HEK293 (cell line): ENCODE measurements around the gene CYB5R4.

Experiments
- CTCF ChIA-PET: fragments of 350-600 bp; formaldehyde crosslinking; extraction: SDS; loops from one replicate; lab custom pipeline; 2021; ENCODE audit warnings: antibody characterized with exemption; lab: Yijun Ruan, JAX
- POLR2A ChIA-PET: fragments of 300-600 bp; formaldehyde crosslinking; extraction: SDS; loops from one replicate; lab custom pipeline; 2020; ENCODE audit warnings: antibody characterized with exemption, inconsistent platforms; lab: Yijun Ruan, JAX
- H3K27ac ChIP-seq: fragments of 200-500 bp; sonication (Bioruptor generic); 2 replicates; pipeline ENCODE4 v1.5.1; 2014; ENCODE audit warnings: low read depth, low read length, control low read depth, inconsistent platforms; ENCODE audit errors: extremely low read depth
- H3K36me3 ChIP-seq, 2 experiments: fragments of 200-500 bp in 1 of 2; sonication (Bioruptor generic) in 1 of 2; 1 replicate in 1 of 2; 2 replicates in 1 of 2; pipeline ENCODE4 v1.5.1; 2014 to 2017; ENCODE audit warnings: inconsistent platforms in 2 of 2, low read length in 2 of 2; ENCODE audit not compliant: control insufficient read depth in 2 of 2, insufficient read depth in 1 of 2
- H3K4me1 ChIP-seq: fragments of 200-500 bp; sonication (Bioruptor generic); 2 replicates; pipeline ENCODE4 v1.5.1; 2014; ENCODE audit warnings: mild to moderate bottlenecking, low read length, inconsistent platforms; ENCODE audit not compliant: control insufficient read depth, insufficient read depth
- H3K4me3 ChIP-seq: 2 replicates; pipeline ENCODE4 v1.5.1; 2011; ENCODE audit warnings: low read depth, mild to moderate bottlenecking, control low read depth, low read length, moderate library complexity
- H3K9me3 ChIP-seq: fragments of 200-500 bp; sonication (Bioruptor generic); 2 replicates; pipeline ENCODE4 v1.5.1; 2014; ENCODE audit warnings: low read depth, low read length, inconsistent platforms; ENCODE audit not compliant: control insufficient read depth, insufficient read depth
- KLF1 ChIP-seq: fragments of 450-650 bp; formaldehyde crosslinking; IDR thresholded peaks from 2 replicates; pipeline ENCODE4 v1.5.1; 2016; ENCODE audit warnings: missing biosample characterization, missing genetic modification characterization
- MEIS1 ChIP-seq: sonication (generic); formaldehyde crosslinking; IDR thresholded peaks from 2 replicates; pipeline ENCODE4 v1.8.1; 2022; ENCODE audit warnings: missing genetic modification reagents, mild to moderate bottlenecking, borderline replicate concordance
- MYNN ChIP-seq: fragments of 450-650 bp; formaldehyde crosslinking; IDR thresholded peaks from 2 replicates; pipeline ENCODE4 v1.5.1; 2016; ENCODE audit warnings: missing biosample characterization, missing genetic modification characterization, borderline replicate concordance
- PRDM10 ChIP-seq: fragments of 450-650 bp; formaldehyde crosslinking; IDR thresholded peaks from 2 replicates; pipeline ENCODE4 v1.5.1; 2016; ENCODE audit warnings: missing biosample characterization, missing genetic modification characterization
- PRDM6 ChIP-seq: fragments of 450-650 bp; formaldehyde crosslinking; IDR thresholded peaks from 2 replicates; pipeline ENCODE4 v1.5.1; 2017; ENCODE audit warnings: missing biosample characterization, missing genetic modification characterization
- RBAK ChIP-seq: fragments of 450-650 bp; formaldehyde crosslinking; IDR thresholded peaks from 2 replicates; pipeline ENCODE4 v1.5.1; 2016; ENCODE audit warnings: missing biosample characterization, missing genetic modification characterization
- SCRT1 ChIP-seq: fragments of 450-650 bp; formaldehyde crosslinking; IDR thresholded peaks from 2 replicates; pipeline ENCODE4 v1.5.1; 2016; ENCODE audit warnings: missing biosample characterization, missing genetic modification characterization, borderline replicate concordance
- SCRT2 ChIP-seq: fragments of 450-650 bp; formaldehyde crosslinking; IDR thresholded peaks from 2 replicates; pipeline ENCODE4 v1.5.1; 2016; ENCODE audit warnings: missing biosample characterization, missing genetic modification characterization
- TCF7L2 ChIP-seq: IDR thresholded peaks from 2 replicates; pipeline ENCODE4 v1.6.1; 2011; ENCODE audit warnings: low read depth, mild to moderate bottlenecking, inconsistent platforms, low read length, moderate library complexity, borderline replicate concordance
- YY2 ChIP-seq: fragments of 450-650 bp; formaldehyde crosslinking; IDR thresholded peaks from 2 replicates; pipeline ENCODE4 v1.5.1; 2016; ENCODE audit warnings: missing biosample characterization, missing genetic modification characterization
- ZBTB17 ChIP-seq: fragments of 450-650 bp; formaldehyde crosslinking; IDR thresholded peaks from 2 replicates; pipeline ENCODE4 v1.5.1; 2016; ENCODE audit warnings: missing biosample characterization, missing genetic modification characterization
- ZNF112 ChIP-seq: fragments of 450-650 bp; formaldehyde crosslinking; IDR thresholded peaks from 2 replicates; pipeline ENCODE4 v1.5.0; 2017; ENCODE audit warnings: missing biosample characterization, missing genetic modification characterization
- ZNF157 ChIP-seq: fragments of 450-650 bp; formaldehyde crosslinking; IDR thresholded peaks from 2 replicates; pipeline ENCODE4 v1.5.1; 2016; ENCODE audit warnings: missing biosample characterization, missing genetic modification characterization
- ZNF169 ChIP-seq: fragments of 450-650 bp; formaldehyde crosslinking; IDR thresholded peaks from 2 replicates; pipeline ENCODE4 v1.5.1; 2016; ENCODE audit warnings: missing biosample characterization, missing genetic modification characterization
- ZNF2 ChIP-seq: fragments of 450-650 bp; formaldehyde crosslinking; IDR thresholded peaks from 2 replicates; pipeline ENCODE4 v1.5.1; 2016; ENCODE audit warnings: missing biosample characterization, missing genetic modification characterization
- ZNF266 ChIP-seq: fragments of 450-650 bp; formaldehyde crosslinking; IDR thresholded peaks from 2 replicates; pipeline ENCODE4 v1.5.1; 2016; ENCODE audit warnings: missing biosample characterization, missing genetic modification characterization, low read depth
- ZNF311 ChIP-seq: fragments of 450-650 bp; formaldehyde crosslinking; IDR thresholded peaks from 2 replicates; pipeline ENCODE4 v1.5.1; 2017; ENCODE audit warnings: missing biosample characterization, missing genetic modification characterization, borderline replicate concordance
- ZNF366 ChIP-seq: fragments of 450-650 bp; formaldehyde crosslinking; conservative IDR thresholded peaks from 2 replicates; pipeline ENCODE4 v1.5.1; 2016; ENCODE audit warnings: missing biosample characterization, missing genetic modification characterization
- ZNF473 ChIP-seq: fragments of 450-650 bp; formaldehyde crosslinking; IDR thresholded peaks from 2 replicates; pipeline ENCODE4 v1.5.1; 2017; ENCODE audit warnings: missing biosample characterization, missing genetic modification characterization
- ZNF561 ChIP-seq: fragments of 450-650 bp; IDR thresholded peaks from 2 replicates; pipeline ENCODE4 v1.5.1; 2018; ENCODE audit warnings: missing biosample characterization, missing genetic modification characterization, borderline replicate concordance
- ZNF580 ChIP-seq: fragments of 450-650 bp; formaldehyde crosslinking; IDR thresholded peaks from 2 replicates; pipeline ENCODE4 v1.5.1; 2016; ENCODE audit warnings: missing biosample characterization, missing genetic modification characterization
- ZNF585B ChIP-seq: fragments of 450-650 bp; formaldehyde crosslinking; IDR thresholded peaks from 2 replicates; pipeline ENCODE4 v1.5.1; 2016; ENCODE audit warnings: missing biosample characterization, missing genetic modification characterization
- ZNF596 ChIP-seq: fragments of 450-650 bp; IDR thresholded peaks from 2 replicates; pipeline ENCODE4 v1.5.0; 2018; ENCODE audit warnings: missing biosample characterization, mild to moderate bottlenecking, missing genetic modification characterization, moderate library complexity
- ZNF624 ChIP-seq: fragments of 450-650 bp; formaldehyde crosslinking; IDR thresholded peaks from 2 replicates; pipeline ENCODE4 v1.5.1; 2017; ENCODE audit warnings: missing biosample characterization, missing genetic modification characterization
- ZNF660 ChIP-seq: fragments of 450-650 bp; IDR thresholded peaks from 2 replicates; pipeline ENCODE4 v1.5.1; 2018; ENCODE audit warnings: missing biosample characterization, mild to moderate bottlenecking, missing genetic modification characterization
- ZNF76 ChIP-seq: fragments of 450-650 bp; formaldehyde crosslinking; IDR thresholded peaks from 2 replicates; pipeline ENCODE4; 2016; ENCODE audit warnings: low read depth, missing biosample characterization, missing genetic modification characterization, borderline replicate concordance
- ZNF776 ChIP-seq: fragments of 450-650 bp; formaldehyde crosslinking; IDR thresholded peaks from 2 replicates; pipeline ENCODE4 v1.5.0; 2017; ENCODE audit warnings: missing biosample characterization, missing genetic modification characterization, borderline replicate concordance
- ZSCAN30 ChIP-seq: fragments of 450-650 bp; IDR thresholded peaks from 2 replicates; pipeline ENCODE4 v1.5.1; 2018; ENCODE audit warnings: missing biosample characterization, mild to moderate bottlenecking, missing genetic modification characterization, moderate library complexity
- TF ChIP-seq, protein P1 (sequence below): fragments of 450-650 bp; formaldehyde crosslinking; IDR thresholded peaks from 2 replicates; pipeline ENCODE4 v1.5.1; 2016; ENCODE audit warnings: missing biosample characterization, missing genetic modification characterization
- TF ChIP-seq, protein P2 (sequence below): fragments of 450-650 bp; formaldehyde crosslinking; IDR thresholded peaks from 2 replicates; pipeline ENCODE4 v1.5.1; 2016; ENCODE audit warnings: missing biosample characterization, missing genetic modification characterization

CYB5R4 gene

GRCh38 chr6:84013354-84013753, 153.9 kb downstream of the CYB5R4 start:
- no peak overlapping the region for H3K27ac ChIP-seq
- CTCF ChIA-PET = interaction anchor here (0.6 to 0.7 kb wide), 3 partner anchors 18 to 1309 kb away, joined by 3 read pairs; no protein-coding TSS in a partner anchor
- POLR2A ChIA-PET = no interaction called here
- TF ChIP-seq ZNF112 (tag by site-specific recombination) (no peak), RBAK (tag by site-specific recombination) (no peak), ZNF266 (tag by site-specific recombination) (no peak), ZNF580 (tag by site-specific recombination) (no peak), ZNF157 (tag by site-specific recombination) (no peak), ZNF473 (tag by site-specific recombination) (no peak), ZNF660 (no peak), ZNF596 (no peak), ZNF169 (no peak), ZNF561 (tag by site-specific recombination) (no peak), ZNF2 (tag by site-specific recombination) (no peak), MEIS1 (CRISPR knock-in tag) (no peak), SCRT1 (tag by site-specific recombination) (no peak), TCF7L2 (no peak)
- TF ChIP-seq, protein P1, sequence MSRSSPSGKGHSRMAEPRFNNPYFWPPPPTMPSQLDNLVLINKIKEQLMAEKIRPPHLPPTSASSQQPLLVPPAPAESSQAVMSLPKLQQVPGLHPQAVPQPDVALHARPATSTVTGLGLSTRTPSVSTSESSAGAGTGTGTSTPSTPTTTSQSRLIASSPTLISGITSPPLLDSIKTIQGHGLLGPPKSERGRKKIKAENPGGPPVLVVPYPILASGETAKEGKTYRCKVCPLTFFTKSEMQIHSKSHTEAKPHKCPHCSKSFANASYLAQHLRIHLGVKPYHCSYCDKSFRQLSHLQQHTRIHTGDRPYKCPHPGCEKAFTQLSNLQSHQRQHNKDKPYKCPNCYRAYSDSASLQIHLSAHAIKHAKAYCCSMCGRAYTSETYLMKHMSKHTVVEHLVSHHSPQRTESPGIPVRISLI (tag by site-specific recombination) = no peak
- no peaks in the 10 kb centered on the region; a peak in 1 of 3 replicates for H3K36me3 ChIP-seq
- H3K4me3 ChIP-seq = no peak overlapping the region
- H3K9me3 ChIP-seq = no peaks in the 10 kb centered on the region
- no peaks in the 10 kb centered on the region for H3K4me1 ChIP-seq

DNA sequence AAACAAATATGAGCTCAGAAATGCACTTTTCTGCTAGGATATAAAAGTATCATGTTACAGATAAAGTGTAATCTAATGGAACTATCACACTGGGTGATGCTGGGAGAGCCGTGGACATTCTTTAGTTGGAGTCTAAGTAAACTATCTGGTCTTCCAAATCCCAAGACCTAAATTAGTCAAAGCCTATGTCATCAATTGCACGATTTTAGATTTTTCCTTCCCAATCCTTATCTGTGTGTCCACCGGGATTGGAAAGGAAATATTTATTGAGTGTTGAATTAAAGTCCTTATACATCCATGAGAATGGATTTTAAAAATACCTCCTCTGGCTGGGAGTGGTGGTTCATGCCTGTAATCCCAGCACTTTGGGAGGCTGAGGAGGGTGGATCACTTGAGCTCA, 154.4 kb downstream of the CYB5R4 start:
- CTCF ChIA-PET = interaction anchor here (0.6 to 0.7 kb wide), 2 partner anchors 1002 to 1113 kb away, joined by 3 to 4 read pairs; no protein-coding TSS in a partner anchor
- Histone ChIP-seq H3K36me3 (no peaks in the 10 kb centered on the region), H3K4me3 (no peak overlapping the region), H3K9me3 (no peaks in the 10 kb centered on the region), H3K27ac (no peak overlapping the region), H3K4me1 (no peaks in the 10 kb centered on the region)
- POLR2A ChIA-PET = no interaction called here
- TF ChIP-seq ZNF366 (no peak), SCRT2 (tag by site-specific recombination) (no peak), PRDM10 (tag by site-specific recombination) (peak; percentile 89), MYNN (tag by site-specific recombination) (no peak), ZNF76 (tag by site-specific recombination) (no peak), KLF1 (no peak), ZSCAN30 (tag by site-specific recombination) (no peak), PRDM6 (tag by site-specific recombination) (peak; percentile 46), ZNF776 (no peak), ZNF585B (tag by site-specific recombination) (no peak), ZBTB17 (tag by site-specific recombination) (peak; percentile 76), YY2 (no peak), ZNF311 (tag by site-specific recombination) (no peak), ZNF624 (tag by site-specific recombination) (no peak)
- TF ChIP-seq, protein P2, sequence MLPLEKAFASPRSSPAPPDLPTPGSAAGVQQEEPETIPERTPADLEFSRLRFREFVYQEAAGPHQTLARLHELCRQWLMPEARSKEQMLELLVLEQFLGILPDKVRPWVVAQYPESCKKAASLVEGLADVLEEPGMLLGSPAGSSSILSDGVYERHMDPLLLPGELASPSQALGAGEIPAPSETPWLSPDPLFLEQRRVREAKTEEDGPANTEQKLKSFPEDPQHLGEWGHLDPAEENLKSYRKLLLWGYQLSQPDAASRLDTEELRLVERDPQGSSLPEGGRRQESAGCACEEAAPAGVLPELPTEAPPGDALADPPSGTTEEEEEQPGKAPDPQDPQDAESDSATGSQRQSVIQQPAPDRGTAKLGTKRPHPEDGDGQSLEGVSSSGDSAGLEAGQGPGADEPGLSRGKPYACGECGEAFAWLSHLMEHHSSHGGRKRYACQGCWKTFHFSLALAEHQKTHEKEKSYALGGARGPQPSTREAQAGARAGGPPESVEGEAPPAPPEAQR (tag by site-specific recombination) = no peak
